NCI-H345 treated with DMSO at 0.1 percent for 48 hours (cell line): Measurements from ENCODE around the gene UBAP1L.
"Not testable (repeated sequence)": the region's sequence is repeated elsewhere in the genome, so short reads cannot be mapped to it uniquely, and the experiment has no call there.

Source experiments
- DNase-seq: peaks from one replicate; lab custom pipeline; 2025; ENCODE audit not compliant: unreplicated experiment; lab: John Stamatoyannopoulos, UW

The UBAP1L gene

DNA sequence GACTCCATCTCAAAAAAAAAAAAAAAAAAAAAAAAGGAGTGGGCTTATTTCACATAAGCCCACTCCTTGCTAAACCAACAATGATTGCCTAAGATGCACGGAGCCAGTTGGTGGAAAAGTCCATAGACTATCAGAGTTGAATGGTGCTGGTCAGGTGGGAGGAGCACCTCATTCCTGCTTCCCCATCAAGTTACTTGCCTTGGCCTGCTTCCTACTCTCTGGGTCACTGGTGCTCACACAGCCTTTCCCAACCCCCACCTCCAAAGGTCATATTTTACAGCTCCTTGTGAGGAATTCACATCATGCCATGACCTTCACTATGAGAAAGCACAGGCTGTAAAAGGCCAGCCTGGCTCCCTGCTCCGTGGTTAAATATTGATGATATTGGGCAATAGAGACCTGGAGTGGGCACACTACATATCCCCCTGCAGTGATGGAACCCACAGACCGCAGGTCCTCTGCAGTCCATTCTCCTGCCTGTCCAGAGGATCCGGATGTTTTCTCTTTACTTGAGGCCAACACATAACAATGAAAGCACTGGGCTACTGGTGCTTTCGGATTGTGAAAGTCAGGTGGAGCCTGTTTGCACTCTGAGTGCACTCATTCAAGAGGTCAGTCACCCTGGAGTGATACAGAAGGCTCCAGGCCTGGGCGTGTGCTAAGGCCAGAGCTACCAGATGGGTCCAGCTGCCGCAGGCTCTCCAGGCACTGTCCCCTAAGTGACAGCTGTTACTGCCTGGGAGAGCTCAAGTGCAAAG lies 70.1 kb downstream of the UBAP1L start, which contains the start of gene SLC51B:
SLC51B (plus strand) TSS at position 664 of the 758 bp plus-strand sequence. CDS start 4,618 bp downstream, outside the sequence.
- no peak for DNase-seq

DNA sequence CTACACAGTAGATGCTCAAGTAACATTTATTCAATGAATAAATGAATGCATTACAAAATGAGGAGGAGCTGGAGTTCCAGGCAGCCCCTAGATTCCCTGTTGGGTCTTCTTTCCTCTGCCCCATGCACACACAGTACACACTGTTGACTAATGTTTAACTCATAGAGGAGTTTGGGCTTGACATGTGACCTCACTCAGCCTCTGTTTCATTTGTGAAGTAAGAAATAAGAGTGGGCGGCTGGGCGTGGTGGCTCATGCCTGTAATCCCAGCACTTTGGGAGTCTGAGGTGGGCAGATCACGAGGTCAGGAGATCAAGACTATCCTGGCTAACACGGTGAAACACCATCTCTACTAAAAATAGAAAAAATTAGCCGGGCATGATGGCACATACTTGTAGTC lies 70.8 kb downstream of the UBAP1L start:
- DNase-seq, result not testable (repeated sequence)

GRCh38 chr15:65042776-65043327 lies 72.1 kb downstream of the UBAP1L start:
- no peak for DNase-seq
